LNCaP clone FGC (cell line): ENCODE measurements around the gene VRK1.
"Not testable (repeated sequence)": the region's sequence is repeated elsewhere in the genome, so short reads cannot be mapped to it uniquely, and the experiment has no call there.

Experiments used
- DNase-seq: peaks from one replicate; pipeline ENCODE4 v3.0.0-alpha.2; 2011; ENCODE audit warnings: low read depth
- H3K4me3 ChIP-seq: 2 replicates; pipeline ENCODE4 v1.5.1; 2011; ENCODE audit warnings: mild to moderate bottlenecking, low read depth, low read length, control low read depth
- TF ChIP-seq, protein P1 (sequence below): IDR thresholded peaks from 2 replicates; pipeline ENCODE4 v1.5.1; 2012; ENCODE audit warnings: mild to moderate bottlenecking; ENCODE audit not compliant: control insufficient read depth, insufficient read depth; ENCODE audit errors: extremely low read depth

VRK1 gene

DNA sequence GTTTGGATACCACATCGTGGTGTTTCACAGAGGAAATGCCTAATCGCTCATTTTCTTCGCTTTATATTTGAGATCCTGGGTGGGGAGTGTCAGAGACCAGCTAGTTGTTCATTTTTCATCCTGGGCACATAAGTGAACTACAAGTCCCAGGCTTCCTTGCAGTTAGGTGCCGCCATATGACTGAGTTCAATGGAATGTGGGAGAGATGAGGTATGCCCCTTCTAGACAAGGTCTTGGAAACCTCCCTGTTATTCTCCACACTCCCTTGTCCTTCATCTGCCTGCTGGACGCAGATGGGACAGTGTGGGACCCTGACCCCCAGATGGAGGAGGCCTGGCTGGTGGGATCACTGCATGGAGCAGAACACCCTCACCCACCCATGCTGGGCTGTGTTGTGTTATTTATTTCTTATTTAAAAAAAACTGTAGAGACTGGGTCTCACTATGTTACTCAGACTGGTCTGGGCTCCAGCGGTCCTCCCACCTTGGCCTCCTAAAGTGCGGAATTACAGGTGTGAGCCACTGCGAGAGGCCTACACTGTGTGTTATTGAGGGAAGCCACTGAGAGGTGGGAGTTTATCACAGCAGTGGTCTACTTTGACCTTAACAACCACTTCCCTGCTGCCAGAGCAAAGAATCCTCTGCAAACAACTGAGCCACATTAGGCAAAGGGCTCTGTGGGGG, 42.9 kb upstream of the VRK1 start:
- TF ChIP-seq, protein P1, sequence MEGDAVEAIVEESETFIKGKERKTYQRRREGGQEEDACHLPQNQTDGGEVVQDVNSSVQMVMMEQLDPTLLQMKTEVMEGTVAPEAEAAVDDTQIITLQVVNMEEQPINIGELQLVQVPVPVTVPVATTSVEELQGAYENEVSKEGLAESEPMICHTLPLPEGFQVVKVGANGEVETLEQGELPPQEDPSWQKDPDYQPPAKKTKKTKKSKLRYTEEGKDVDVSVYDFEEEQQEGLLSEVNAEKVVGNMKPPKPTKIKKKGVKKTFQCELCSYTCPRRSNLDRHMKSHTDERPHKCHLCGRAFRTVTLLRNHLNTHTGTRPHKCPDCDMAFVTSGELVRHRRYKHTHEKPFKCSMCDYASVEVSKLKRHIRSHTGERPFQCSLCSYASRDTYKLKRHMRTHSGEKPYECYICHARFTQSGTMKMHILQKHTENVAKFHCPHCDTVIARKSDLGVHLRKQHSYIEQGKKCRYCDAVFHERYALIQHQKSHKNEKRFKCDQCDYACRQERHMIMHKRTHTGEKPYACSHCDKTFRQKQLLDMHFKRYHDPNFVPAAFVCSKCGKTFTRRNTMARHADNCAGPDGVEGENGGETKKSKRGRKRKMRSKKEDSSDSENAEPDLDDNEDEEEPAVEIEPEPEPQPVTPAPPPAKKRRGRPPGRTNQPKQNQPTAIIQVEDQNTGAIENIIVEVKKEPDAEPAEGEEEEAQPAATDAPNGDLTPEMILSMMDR: no peak
- DNase-seq: no peak
- H3K4me3 ChIP-seq: no peak overlapping the region

DNA sequence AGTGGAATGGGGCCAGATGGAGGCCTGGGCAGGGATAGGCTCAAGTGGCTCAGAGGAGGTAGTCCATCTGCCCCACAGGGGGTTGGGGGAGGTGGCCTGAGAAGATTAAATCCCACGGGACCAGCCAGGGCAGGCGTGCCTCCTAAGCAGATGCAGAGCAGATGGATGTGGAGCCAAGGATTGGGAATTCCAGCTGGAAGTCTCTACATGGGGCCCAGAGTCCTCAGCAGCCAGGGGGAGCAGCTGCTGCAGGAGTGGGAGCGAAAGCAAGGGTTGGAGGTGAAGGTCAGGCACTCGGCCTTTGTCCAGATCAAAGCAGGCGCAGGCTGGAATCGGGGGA, 42.4 kb upstream of the VRK1 start:
- TF ChIP-seq, protein P1: no peak
- no peak for DNase-seq
- H3K4me3 ChIP-seq: no peak overlapping the region

DNA sequence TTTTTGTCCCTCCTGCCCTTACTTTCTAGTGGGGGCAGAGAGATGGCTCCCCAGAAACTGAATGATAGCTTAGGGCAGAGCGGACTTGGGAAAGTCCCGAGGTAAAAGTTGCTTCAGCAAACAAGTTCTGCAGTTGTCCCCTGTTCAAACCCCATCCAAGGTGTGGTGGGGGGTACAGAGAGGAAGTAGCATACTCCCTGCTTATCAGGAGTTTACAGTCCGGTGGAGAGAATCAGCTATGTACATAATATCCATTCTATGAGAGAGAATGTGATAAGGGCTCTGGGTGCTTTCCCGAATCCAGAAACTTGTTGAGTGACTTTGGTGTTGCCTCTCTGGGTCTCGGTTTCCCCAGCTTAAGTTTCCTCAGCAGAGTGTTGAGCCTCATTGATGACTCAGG, 40.4 kb upstream of the VRK1 start:
- H3K4me3 ChIP-seq: no peak overlapping the region
- DNase-seq: no peak
- TF ChIP-seq, protein P1: no peak

DNA sequence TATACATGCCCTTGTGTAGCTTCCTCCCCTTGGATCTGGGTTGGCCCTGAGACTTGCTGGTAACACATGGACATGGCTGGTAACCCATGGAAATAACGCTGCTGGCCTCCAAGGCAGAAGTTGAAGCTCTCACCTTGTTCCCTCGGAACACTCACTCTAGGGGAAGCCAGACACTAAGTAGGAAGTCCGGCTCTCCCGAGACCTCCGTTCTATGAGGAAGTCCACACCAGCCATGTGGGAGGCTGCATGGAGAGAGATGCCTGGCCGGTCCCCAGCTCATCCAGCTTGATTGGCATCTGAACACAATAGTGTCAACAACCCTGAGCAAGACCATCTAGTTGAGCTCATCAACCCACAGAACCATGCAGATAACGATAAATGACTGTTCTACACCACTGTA, 39.7 kb upstream of the VRK1 start:
- TF ChIP-seq, protein P1: no peak
- no peak for DNase-seq
- H3K4me3 ChIP-seq: no peak overlapping the region

DNA sequence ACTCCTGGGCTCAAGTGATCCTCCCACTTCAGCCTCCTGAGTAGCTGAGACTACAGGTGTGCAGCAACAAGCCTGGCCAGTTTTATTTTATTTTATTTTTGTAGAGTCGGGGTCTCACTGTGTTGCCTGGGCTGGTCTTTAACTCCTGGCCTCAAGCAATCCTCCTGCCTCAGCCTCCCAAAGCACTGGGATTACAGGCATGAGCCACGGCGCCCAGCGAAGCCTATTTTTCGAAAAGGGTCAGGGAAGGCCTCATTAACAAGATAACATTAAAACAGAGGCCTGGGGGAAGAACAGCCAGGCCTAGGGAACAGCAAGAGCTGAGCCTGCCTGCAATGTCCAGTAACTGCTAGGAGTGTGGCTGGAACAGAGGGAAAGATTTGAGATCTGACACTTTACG, 36.1 kb upstream of the VRK1 start:
- no peak for DNase-seq
- TF ChIP-seq, protein P1: no peak
- H3K4me3 ChIP-seq: no peak overlapping the region

GRCh38 chr14:96762650-96763049, 34.5 kb upstream of the VRK1 start:
- TF ChIP-seq, protein P1: no peak
- peak; percentile 54 for DNase-seq
- H3K4me3 ChIP-seq: no peak overlapping the region

- no peak for DNase-seq
- TF ChIP-seq, protein P1: no peak
- no peak overlapping the region for H3K4me3 ChIP-seq
These were observed 33.2 kb upstream of the VRK1 start for GRCh38 chr14:96764012-96764411.

DNA sequence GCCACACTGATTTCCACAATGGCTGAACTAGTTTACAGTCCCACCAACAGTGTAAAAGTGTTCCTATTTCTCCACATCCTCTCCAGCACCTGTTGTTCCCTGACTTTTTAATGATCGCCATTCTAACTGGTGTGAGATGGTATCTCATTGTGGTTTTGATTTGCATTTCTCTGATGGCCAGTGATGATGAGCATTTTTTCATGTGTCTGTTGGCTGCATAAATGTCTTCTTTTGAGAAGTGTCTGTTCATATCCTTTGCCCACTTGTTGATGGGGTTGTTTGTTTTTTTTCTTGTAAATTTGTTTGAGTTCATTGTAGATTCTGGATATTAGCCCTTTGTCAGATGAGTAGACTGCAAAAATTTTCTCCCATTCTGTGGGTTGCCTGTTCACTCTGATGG, 32.0 kb upstream of the VRK1 start:
- H3K4me3 ChIP-seq, DNase-seq: not testable (repeated sequence)
